NCI-H187 (cell line): ENCODE data around the gene ATXN7L1.
"Not testable (repeated sequence)": the region's sequence is repeated elsewhere in the genome, so short reads cannot be mapped to it uniquely, and the experiment has no call there.

Experiments
- DNase-seq, 2 experiments: peaks; one replicate each; lab custom pipeline; 2025; lab: John Stamatoyannopoulos, UW

The ATXN7L1 gene

DNA sequence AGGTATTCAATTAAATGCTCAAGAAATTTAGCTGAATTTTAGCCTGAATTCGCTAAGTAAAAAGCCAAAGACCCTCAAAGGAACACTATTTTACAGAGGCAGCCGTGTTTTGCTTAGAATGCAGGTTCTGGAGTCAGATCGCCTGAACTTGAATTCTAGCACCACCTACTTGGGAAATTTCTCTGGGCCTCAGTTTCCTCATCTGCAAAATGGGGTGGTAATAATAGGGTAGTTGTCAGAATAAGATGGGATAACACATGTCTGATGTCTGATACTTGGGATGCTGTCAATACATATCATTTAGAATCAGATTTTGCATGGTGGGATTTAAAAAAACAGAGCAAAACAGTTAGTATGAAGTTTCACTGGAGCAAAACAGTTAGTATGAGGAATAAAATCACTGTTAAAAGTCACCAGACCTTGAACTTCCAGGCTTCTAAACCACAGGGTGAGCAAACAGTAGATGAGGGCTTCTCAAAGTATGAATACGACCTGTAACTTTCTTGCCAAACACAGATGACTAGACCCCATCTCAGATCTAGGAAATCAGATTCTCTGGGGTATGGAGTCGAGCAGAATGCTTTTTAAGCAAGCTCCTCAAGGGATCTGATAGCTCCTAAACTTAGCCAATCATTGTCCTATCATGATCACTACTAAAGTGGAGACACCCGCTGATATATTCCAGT lies 75.4 kb downstream of the ATXN7L1 start:
- no peak for DNase-seq

GRCh38 chr7:105800442-105800841 lies 76.0 kb downstream of the ATXN7L1 start:
- DNase-seq = no peak

- no peak for DNase-seq
Observed at GRCh38 chr7:105799677-105800076, 76.7 kb downstream of the ATXN7L1 start.

- no peak for DNase-seq
Observed at GRCh38 chr7:105799006-105799405, 77.4 kb downstream of the ATXN7L1 start.

DNA sequence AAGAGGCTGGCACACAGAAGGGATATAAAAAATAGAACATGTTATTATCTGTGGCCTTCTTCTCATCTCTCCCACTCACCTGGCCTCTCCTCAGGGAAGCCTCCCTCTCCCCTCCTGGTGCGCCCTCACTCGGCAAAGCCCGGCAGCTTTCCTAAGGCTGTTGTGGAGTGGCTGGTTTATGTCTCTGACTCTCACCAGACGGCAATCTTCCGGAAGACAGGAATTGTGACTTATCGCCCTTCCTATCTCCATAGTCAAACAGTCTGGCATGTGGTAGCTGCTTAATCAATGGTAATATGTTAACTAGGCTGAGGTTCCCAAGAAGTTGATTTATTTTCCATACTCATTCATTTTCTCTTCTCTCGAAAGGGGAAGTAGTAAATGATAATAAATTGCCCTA lies 78.7 kb downstream of the ATXN7L1 start:
- no peak for DNase-seq

DNA sequence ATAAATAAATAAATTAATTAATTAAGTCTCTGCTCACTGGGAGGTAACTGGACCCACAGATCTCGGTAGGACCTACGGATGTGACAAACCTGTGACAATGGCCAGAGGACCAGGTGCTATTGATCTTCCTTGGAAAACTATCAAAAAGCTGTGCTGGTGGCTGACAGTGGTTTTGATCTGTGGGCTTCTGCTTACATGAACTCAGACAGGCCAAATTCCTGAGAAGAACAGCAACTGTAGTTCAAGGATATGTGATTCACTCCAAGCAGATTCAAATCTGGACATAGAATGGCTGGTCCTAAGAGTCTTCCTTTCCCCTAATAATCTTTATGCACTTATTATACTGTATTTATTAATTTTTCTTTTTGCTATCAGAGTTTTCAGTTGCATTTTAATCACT lies 80.0 kb downstream of the ATXN7L1 start:
- DNase-seq = no peak

GRCh38 chr7:105794741-105795729 lies 81.4 kb downstream of the ATXN7L1 start:
- DNase-seq = no peak

- DNase-seq = no peak
Observed at GRCh38 chr7:105792488-105793370, 83.7 kb downstream of the ATXN7L1 start.

DNA sequence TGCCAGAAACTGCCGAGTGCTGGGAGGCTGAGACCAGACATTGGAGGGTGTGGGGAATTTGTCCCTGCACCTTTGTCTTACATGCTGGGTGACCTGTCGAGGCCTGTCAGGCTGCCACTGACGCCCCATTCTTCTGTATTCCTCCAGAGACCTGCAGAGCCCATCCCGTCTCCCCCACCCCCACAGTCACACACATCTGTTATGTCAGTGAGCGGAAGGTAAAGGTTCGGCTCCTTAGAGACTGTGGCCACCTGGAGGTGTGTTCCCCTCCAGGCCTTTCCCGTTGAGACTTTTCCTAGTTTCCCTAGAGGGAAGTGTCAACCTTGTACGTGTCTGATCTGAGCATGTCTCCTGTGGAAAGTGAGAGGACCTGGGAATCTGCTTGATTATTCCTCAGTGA lies 84.5 kb downstream of the ATXN7L1 start:
- DNase-seq = no peak

DNA sequence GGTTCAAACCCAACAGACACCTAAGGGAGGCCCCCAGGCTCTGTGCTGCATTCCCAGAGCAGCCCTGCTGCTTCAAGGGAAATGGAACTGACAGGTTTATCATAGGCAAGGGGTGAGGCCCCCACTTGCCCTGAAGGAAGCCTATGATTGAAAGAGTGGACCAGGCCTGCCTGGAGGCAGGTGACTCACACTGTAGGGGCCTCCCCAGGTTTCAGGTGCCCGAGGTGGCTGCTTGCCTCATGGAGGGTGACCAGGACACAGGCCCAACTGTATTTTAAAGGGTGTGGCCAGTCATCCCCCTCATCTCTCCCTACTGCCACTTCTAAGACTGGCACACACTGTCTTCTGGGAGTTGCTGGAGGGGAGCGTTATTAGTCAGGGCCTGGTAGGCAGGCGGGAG lies 85.4 kb downstream of the ATXN7L1 start:
- DNase-seq = no peak

DNA sequence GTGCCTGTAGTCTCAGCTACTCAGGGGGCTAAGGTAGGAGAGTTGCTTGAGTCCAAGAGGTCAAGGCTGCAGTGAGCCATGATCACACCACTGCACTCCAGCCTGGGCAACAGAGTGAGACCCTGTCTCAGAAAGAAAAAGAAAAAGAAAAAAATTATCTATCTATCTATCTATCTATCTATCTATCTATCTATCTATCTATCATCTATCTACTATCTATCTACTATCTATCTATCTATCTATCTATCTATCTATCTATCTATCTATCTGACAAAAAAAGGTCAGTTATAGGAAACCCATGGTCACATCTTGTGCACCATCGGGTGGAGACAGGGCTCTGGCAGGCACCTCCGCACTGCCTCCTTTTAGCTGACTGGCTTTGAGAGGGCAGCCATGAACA lies 85.9 kb downstream of the ATXN7L1 start:
- not testable (repeated sequence) for DNase-seq

DNA sequence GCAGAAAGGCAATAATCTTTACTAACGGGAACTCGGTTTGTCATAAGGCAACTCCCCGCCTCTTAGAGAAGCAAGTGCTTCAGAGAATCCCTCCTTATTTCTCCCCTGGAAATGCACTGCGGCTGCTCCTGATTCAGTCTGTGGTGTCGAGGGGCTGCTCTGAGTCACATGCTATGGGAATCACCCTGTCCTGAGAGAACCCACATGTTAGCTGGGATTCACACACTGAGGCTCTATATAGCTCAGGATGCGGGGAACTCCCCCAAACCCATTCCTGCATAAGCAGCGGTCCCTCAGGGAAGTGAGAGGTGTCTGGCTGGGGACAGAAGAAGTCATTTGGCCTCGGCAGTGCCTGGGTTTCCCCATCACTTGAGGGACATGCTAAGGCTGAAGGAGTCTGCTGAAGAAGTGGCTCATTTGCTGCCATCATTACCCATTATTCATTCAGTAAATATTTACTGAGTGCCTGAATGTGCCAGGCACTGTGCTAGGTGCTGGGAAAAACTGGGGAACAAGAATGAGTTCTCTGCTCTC lies 87.5 kb downstream of the ATXN7L1 start:
- no peak for DNase-seq

GRCh38 chr7:105788356-105788755 lies 88.0 kb downstream of the ATXN7L1 start:
- no peak for DNase-seq

DNA sequence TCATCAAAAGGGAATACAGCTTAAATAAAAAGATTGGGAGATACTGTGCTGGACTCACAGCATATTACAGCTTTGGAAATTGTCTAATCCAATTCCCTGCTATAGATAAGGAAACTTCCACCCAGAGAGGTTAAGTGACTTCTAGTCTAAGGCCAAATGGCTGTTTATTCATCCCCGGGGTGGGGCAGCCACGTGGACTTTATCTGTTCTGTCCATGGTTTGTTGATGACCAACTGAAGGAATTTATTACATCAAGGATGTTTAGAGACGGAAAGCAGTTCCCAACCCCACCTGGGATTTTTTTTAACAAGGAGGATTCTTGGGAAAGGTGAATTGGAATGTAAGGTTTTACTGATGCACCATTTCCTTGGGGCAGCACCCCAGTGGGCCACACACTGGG lies 88.6 kb downstream of the ATXN7L1 start:
- DNase-seq = no peak

GRCh38 chr7:105786520-105787470 lies 89.6 kb downstream of the ATXN7L1 start:
- no peak for DNase-seq

DNA sequence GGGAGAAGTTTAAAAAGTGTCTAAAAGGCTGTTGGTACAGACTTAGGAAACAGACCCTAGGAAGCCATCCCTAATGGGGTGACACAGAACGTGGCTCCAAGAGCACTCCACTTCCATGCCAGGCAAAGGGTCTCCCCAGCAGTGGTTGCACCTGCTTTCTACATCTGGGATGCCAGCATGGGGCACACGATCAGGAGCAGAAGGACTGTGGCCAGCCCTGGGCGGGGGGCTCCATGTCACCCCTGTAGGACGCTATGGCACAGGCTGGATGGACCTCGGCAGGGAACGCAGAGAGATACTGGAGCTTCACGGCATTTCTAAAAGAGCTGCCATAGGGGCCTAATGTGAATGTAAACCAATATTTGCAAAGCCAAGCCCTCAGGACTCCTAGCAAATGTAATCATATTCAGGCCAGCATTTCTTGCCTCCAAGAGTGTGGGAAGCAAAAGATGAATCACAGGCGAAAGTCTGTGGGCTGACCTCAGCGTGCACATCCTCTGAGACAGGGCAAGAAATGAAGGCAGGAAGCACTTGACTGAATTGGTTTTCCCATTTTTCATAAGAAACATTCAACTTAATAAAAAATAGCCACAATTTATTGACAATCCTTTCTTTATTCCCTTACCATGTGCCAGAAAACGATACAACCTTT lies 93.9 kb downstream of the ATXN7L1 start:
- DNase-seq = no peak

GRCh38 chr7:105779856-105780780 lies 96.3 kb downstream of the ATXN7L1 start:
- no peak for DNase-seq

GRCh38 chr7:105778956-105779355 lies 97.4 kb downstream of the ATXN7L1 start:
- DNase-seq = no peak
